Breast epithelium (tissue), 4 donors: ENCODE results near the gene KIF5A. TPM values are rescaled to one million over a fixed set of nuclear protein-coding genes. Genes with fewer than 3 reads are reported as not detected.

ENCODE experiments used
- DNase-seq, 2 donors: peaks; one replicate each; pipeline ENCODE4 v3.0.0-alpha.2; 2019; ENCODE audit warnings: low spot score in 2 of 2
- H3K27ac ChIP-seq, 2 donors: fragments of 200-600 bp; sonication (generic) in 1 of 2; one replicate each; pipeline ENCODE4 v1.5.1; 2016 to 2019; ENCODE audit warnings: mild to moderate bottlenecking in 1 of 2
- H3K27me3 ChIP-seq, 2 donors: fragments of 200-600 bp; sonication (generic) in 1 of 2; one replicate each; pipeline versions ENCODE4 v1.5.1 to v1.6.0; 2017 to 2019; ENCODE audit warnings: control low read depth in 1 of 2, mild to moderate bottlenecking in 1 of 2
- H3K36me3 ChIP-seq: fragments of 200-600 bp; one replicate; pipeline ENCODE4 v1.5.1; 2019
- H3K4me1 ChIP-seq, 2 donors: fragments of 200-600 bp; sonication (generic); one replicate each; pipeline ENCODE4 v1.5.1; 2016 to 2019; ENCODE audit warnings: control low read depth in 1 of 2
- H3K4me3 ChIP-seq, 3 donors: fragments of 200-600 bp; sonication (generic); 1 replicate in 2 of 3; 2 replicates in 1 of 3; pipeline ENCODE4 v1.5.1; 2016 to 2019; ENCODE audit warnings: mild to moderate bottlenecking in 3 of 3, moderate library complexity in 2 of 3
- H3K9me3 ChIP-seq, 2 donors: fragments of 200-600 bp; sonication (generic) in 1 of 2; one replicate each; pipeline ENCODE4 v1.5.1; 2016 to 2019; ENCODE audit warnings: control low read depth in 1 of 2
- CTCF ChIP-seq, 3 donors: fragments of 450-650 bp; IDR thresholded peaks; one replicate each; pipeline ENCODE4 v1.5.1; 2016 to 2017; ENCODE audit warnings: antibody characterized with exemption in 3 of 3, mild to moderate bottlenecking in 3 of 3, moderate library complexity in 3 of 3
- POLR2A ChIP-seq: fragments of 450-650 bp; IDR thresholded peaks from one replicate; pipeline ENCODE4 v1.6.1; 2016; ENCODE audit warnings: antibody characterized with exemption, mild to moderate bottlenecking, moderate library complexity
- POLR2AphosphoS5 ChIP-seq, 3 donors: sonication (generic); formaldehyde crosslinking; IDR thresholded peaks; one replicate each; pipeline ENCODE4 v1.6.1; 2017; ENCODE audit warnings: antibody characterized with exemption in 3 of 3
- intact Hi-C: fragments of 100-400 bp; cut with DNase I; formaldehyde crosslinking; loops from one replicate; pipeline ENCODE4 v1.15.1; 2023; ENCODE audit warnings: low total_unique reads
- total RNA-seq, 3 donors: library from RNA; depleted of rRNA; stranded (reverse); fragments of >200 nt; gene quantifications; one replicate each; pipeline ENCODE4 v1.1.0, GENCODE V29; 2016

Gene KIF5A
- total RNA-seq, 3 donors from 2014 or later, result 0.98 to 1.2 TPM; not detected in 1

- Histone ChIP-seq H3K4me1 (peaks cover 2 to 3% of the 10 kb centered on the region in 2 donors), H3K9me3 (no peaks in the 10 kb centered on the region), H3K27me3 (peaks cover 0 to 11% of the 10 kb centered on the region in 2 donors), H3K36me3 (no peaks in the 10 kb centered on the region), H3K4me3 (peak overlapping the region in 2 of 3 donors; percentile 53 to 74), H3K27ac (no peak overlapping the region)
- no peak for DNase-seq
- no peak for TF ChIP-seq POLR2A
- no peak for TF ChIP-seq POLR2AphosphoS5 (IDR thresholded peaks at IDR 0.05)
- TF ChIP-seq CTCF (IDR thresholded peaks at IDR 0.05), result no peak
- intact Hi-C loops, result no loop called here
Observed at GRCh38 chr12:57550641-57551549, 1.1 kb downstream of the KIF5A start.

GRCh38 chr12:57551637-57552305 is 1.9 kb downstream of the KIF5A start:
- Histone ChIP-seq H3K27me3 (peaks cover 0 to 11% of the 10 kb centered on the region in 2 donors), H3K4me1 (no peaks in the 10 kb centered on the region), H3K36me3 (no peaks in the 10 kb centered on the region), H3K9me3 (no peaks in the 10 kb centered on the region), H3K4me3 (no peak overlapping the region), H3K27ac (no peak overlapping the region)
- DNase-seq, result no peak
- intact Hi-C loops, result no loop called here
- TF ChIP-seq POLR2AphosphoS5 (IDR thresholded peaks at IDR 0.05) (no peak), POLR2A (no peak), CTCF (IDR thresholded peaks at IDR 0.05) (no peak)

GRCh38 chr12:57552306-57552651 is 2.4 kb downstream of the KIF5A start:
- peaks cover 0 to 11% of the 10 kb centered on the region in 2 donors for H3K27me3 ChIP-seq
- intact Hi-C loops, result no loop called here
- H3K36me3 ChIP-seq, result no peaks in the 10 kb centered on the region
- no peaks in the 10 kb centered on the region for H3K4me1 ChIP-seq
- no peaks in the 10 kb centered on the region for H3K9me3 ChIP-seq
- no peak for DNase-seq
- no peak for TF ChIP-seq POLR2A
- no peak for TF ChIP-seq CTCF (IDR thresholded peaks at IDR 0.05)
- TF ChIP-seq POLR2AphosphoS5 (IDR thresholded peaks at IDR 0.05), result no peak
- H3K27ac ChIP-seq, result no peak overlapping the region
- H3K4me3 ChIP-seq, result no peak overlapping the region

GRCh38 chr12:57552835-57553313 is 3.0 kb downstream of the KIF5A start:
- H3K36me3 ChIP-seq, result no peaks in the 10 kb centered on the region
- intact Hi-C loops, result no loop called here
- no peak overlapping the region for H3K4me3 ChIP-seq
- no peak overlapping the region for H3K27ac ChIP-seq
- TF ChIP-seq POLR2AphosphoS5 (IDR thresholded peaks at IDR 0.05), result no peak
- no peak for TF ChIP-seq CTCF (IDR thresholded peaks at IDR 0.05)
- TF ChIP-seq POLR2A, result no peak
- H3K27me3 ChIP-seq, result peaks cover 0 to 11% of the 10 kb centered on the region in 2 donors
- H3K4me1 ChIP-seq, result no peaks in the 10 kb centered on the region
- no peaks in the 10 kb centered on the region for H3K9me3 ChIP-seq
- no peak for DNase-seq
